Glomerular visceral epithelial cell (primary cell): ENCODE results near the gene FAM53B.
A peak's percentile ranks its signal among the peaks of the same experiment; 100 is the strongest.
"Not testable (repeated sequence)": the region's sequence is repeated elsewhere in the genome, so short reads cannot be mapped to it uniquely, and the experiment has no call there.

Experiments
- DNase-seq: peaks from one replicate; pipeline ENCODE4 v3.0.0-alpha.2; 2016; ENCODE audit errors: extremely low spot score

Gene FAM53B

DNA sequence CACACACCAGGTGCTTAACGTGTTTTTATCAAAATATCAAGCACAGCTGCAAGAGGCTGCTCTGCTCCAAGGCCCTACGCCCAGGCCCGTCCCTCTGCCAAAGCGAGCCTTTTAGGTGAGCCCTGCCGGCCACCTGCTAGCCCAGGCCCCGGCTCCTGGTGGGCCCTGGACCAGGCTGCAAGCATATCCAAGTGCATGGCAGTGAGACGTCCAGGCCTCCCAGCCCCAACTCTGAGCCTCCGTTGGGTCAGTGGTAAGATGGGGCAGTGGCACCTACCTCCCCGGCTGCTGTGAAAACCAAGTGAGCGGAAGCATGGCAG, 146.4 kb downstream of the FAM53B start:
- no peak for DNase-seq

DNA sequence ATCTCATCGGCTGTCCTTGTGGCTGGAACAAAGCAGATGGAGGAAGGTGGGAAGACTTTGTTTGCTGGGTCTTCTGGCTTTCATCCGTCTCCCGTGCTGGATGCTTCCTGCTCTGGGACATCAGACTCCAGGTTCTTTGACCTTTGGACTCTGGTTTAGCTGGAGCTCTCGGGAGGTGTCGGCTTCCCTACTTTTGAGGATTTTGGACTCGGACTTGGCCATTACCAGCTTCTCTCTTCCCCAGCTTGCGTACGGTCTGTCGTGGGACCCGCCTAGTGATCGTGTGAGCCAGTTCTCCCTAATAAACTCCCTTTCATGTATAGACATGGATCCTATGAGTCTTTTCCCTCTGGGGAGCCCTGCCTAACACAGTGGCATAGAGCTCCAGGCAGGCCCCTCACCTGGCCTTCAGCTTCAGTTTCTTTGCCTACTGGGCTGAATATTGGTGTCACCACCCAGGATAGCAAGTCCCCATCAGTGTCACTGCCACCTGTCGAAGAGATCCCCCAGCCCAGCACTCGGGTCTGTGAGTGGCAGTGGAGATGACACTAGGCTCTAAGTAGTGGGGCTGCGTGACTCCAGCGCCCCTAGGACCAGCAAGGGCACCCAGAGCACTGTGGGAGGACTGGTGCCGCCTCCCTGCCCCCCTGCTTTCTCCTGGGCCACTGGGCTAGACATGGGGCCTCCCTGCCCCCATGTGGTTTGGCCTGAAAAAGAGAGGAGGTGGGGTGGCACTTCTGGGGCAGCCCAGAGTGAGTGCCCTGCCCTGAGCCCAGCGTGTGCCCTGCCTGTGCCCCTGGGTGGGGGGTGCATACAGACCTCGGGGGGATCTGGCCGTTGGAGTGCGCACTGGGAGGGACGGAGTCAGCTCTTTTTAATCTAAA, 147.0 kb downstream of the FAM53B start:
- DNase-seq: no peak

DNA sequence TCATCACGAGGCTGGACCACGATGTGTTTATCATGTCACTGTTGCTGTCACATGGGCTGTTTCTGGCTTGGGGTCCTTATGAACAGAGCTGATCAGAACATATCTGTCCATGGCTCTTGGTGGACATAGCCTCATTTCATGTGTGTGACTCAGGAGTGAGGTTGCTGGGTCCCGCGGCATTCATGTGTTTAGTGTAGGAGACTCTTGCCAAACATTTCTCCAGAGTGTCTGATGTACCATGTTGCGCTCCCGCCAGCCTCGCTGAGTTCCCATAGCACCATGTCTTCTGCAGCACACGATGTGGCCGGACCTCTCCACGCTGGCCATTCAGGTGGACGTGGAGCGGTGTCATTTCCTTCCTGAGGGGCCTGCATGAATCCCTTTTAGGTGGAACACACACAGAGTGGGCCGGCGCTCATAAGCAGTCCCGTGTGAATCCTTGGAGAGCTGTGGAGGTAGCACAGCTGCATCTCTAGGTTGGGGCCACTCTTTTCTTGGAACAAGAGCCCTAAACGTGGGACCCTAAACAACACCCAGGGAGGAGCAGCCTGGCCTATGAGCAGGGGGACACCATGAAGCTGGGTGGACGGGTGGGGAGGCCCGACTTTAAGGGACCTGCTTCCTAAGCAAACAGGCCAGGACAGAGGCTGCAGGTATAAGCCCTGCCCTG, 147.9 kb downstream of the FAM53B start:
- no peak for DNase-seq

DNA sequence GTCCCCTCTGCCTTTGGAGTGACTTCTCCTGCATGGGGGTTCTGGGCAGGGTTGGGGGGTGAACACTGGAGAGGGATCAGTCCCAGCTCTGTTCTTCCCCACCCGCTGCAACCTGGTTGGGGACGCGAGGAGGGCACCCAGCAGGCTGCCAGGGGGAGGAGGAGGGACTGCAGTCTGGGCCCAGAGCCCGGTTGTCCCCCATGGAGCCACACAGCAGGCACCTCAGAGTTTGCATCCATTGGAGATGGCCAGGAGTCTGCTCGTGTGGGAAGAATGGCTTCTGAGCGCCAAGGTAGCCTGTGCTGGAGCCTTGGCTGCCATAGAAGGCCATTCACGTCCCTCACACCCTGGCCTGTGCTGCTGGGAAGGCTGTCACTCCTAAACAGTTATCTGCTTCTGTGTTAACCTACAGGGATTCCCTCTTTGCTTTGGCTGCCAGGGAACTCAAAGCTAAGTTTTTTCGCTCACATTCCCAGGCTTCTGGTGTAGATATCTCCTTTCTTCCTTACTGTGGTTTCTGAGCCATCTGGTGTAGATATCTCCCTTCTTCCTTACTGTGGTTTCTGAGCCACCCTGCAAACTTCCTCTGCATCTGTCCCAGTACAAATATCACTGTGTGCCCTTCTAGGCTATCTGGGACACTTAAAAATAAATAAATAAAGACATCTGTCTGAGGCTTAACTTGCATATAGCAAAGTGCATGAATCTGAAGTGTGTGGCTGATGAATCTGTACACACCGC, 148.9 kb downstream of the FAM53B start:
- no peak for DNase-seq

DNA sequence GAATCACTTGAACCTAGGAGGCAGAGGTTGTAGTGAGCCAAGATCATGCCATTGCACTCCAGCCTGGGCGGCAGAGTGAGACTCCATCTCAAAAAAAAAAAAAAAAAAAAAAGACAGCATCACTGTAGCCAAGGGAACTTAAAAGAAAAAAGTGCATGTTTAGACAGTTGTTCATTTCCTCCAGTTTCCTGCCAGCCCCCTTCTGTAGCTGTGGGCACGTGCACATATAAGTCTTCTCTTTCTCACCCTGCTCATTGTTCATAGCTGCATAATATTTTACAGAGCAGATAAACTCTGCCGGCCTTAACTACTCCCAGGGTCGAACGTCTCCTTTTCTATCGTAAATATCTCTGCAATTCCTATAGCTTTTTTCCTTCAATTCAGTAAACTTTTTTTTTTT, 149.9 kb downstream of the FAM53B start:
- DNase-seq: no peak

DNA sequence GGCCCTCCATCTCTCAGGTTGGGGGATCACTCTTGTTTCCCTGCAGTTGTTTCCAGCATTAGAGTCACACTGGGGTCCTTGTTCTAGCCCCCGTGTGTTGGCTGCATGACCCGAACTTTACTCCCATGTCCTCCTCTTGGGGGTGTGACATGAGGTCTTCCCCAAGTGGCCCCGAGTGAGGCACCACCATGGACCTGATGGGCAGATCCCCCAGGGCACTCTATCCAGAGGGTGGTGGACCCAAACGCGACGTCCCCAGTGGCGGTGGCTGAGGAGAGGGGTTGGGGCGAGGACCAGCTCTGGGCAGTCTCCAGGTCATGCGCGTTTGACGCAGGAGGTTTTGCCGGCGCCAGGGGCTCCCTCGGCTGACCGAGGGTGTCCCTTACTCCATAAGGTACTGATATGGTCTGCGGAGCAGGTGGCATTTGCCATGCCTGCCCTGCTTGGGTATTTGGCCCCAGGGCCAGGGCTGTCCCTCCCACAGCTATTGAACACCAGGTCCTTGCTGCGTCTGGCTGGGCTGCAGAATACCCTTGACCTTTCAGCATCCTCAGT, 150.7 kb downstream of the FAM53B start:
- DNase-seq: no peak

DNA sequence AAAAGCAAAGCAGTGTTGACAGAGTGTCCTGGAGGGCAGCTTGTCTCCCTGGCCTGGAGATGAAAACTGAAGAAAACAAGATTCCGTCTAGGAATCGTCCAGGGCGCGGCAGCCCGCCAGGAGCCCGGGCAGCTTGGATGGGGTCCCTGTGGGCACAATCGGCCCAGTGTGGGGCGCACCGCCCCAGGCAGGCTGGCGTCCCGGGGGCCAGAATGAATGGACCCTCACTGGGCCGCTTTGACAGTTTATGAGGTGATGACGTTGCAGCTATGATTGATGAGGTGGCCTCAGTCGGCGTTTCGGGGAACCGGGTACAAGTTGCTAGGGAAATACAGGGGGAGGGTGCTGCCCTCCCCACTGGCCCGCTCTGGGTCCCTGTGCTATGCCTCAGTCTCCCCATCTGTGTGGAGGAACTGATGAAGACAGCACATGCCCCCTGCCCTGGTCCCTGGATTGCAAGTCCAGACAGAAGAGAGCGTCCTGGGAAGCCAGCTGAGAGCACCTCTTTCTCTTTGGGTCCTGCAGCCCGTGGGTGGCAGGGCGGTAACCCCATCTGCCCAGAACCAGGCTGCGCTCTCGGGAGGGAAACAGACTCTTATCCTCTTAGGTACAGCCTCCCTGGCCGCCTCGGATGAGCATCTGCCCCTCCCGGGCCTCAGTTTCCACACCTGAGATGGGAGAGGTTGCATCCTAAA, 151.3 kb downstream of the FAM53B start:
- DNase-seq: no peak

DNA sequence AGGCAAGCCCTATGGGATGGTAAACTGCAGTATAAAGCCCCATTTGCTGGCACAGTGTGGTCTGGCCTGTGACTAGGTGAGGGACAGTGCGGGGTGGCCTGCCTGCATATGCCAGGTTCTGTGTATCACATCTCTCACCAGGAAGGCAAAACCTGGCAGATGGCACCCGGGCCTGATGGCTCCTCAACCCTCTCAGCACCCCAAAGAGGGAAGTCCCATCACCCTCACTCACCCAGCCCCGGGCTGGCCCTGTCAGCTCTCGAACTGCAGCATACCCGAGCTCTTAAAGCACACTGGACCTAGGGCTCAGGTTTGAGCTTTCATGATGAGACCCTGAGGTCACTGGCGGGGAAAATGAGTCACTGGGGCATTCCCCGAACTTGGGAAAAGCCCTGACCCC, 152.1 kb downstream of the FAM53B start:
- no peak for DNase-seq

DNA sequence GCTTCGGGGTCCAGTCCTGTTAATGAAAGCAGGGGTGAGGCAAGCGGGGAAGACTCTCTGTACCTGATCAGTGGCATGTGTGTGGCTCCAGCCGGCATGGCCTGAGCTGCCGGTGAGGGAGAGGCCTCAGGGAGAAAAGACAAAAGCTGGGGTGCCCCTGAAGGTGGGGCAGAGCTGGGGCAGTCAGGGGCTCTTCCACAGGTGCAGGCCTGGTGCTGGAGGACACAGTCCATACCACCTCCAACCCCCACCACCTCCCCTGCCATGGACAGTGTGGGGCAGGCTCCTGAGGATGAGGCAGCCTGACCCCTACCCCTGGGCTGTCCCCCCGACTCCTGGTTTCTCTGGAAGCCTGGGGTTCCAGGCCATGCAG, 153.1 kb downstream of the FAM53B start:
- no peak for DNase-seq

DNA sequence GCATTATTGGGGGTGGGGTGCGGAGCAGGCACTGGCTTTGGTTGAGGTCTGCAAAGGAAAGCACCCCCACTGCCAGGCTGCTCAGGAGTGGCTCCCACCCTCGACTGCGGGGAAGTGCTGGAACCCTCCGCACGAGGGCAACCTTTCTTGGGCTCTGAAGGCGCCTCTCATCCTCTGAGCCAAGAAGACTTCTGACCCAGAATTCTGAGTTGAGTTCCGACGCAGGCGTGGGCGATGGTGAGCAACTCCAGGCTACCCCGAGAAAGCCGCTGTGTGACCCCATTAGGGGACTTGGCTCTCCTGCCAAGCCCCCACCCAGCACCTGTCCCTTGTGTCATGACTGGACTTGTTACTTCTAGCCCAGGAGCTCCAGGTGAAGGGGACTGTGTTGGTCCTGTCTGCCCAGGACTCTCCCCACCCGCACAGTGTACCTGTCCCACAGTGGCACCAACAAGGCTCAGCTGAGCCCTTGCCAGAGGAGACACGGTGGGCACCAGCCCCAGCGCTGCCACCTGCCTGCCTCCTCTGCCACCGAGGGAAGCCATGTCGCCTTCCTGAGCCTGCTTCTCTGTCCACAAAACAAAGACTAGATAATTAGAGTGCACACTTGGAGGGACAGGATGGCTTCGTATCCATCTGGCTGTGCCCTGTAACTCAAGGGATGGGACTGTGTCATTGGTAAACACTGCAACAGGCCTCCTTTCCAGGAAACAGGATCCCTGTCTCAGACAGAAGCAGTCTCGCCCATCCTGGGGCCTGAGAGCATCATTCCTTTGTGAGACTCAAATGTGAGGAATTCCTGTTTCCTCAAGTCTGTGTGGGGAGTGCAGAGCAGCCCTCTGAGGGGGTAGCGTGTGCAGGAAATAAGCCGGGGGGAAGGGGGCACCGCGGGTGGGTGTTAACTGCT, 153.7 kb downstream of the FAM53B start:
- DNase-seq: no peak

DNA sequence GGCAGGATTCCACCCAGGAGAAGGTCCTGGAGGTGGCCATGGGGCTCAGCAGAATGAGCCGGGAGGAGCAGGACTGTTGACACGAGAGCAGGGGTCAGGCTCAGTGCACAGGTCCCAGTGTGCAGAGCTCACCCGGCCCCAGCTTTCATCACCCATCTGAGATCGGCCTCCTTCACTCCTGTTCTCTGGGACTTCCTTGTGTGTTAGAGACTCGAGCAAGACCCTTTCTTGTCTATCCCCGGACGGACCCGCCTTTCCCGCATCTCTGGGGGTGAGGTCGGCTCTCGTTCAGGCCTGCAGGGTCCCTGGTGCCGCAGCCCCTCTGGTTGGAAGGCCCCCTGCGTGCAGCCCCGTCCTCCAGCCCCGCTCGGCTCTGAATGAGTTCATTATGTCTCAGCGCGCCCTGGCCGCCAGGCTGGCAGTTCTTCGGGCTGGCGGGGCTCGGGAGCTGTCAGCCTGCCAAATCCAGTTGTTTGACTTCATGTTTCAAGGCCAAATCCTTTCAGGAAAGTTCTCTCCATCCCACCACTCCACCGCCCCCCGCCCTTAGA, 154.6 kb downstream of the FAM53B start:
- no peak for DNase-seq

DNA sequence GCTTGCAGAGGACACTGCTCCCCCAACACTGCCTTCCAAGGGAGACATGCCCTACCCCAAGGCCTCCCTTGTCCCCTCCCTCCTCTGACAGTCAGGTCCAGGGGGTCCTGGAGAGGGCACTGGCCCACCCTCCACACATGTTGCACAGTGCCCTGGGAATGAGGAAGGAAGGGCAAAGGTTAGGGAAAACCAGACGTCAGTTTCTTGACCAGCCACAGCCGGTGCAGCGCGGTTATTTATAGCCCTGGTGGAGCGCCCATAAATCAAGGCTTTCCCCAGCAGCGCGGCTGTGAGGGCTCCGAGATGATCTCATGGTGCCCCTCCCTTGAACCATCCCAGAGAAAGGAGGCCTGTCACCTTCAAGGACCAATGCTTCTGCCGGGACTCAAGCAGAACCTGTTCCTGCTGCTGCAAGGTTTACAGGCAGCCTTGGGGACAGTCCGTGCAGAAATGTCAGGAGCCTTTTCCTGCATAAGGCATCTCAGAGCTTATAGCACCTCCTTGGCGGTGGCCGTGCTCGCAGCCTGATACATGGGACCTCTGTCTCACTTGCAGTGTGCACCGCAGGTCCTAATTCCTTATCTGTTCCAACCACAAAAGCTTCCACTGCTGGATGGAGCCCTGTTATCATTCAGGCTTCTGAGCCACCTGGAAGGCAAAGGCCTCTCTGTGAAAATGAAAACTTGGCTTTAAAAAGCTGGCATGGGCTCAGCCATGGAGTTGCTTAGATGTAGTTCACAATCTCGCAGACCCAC, 155.3 kb downstream of the FAM53B start:
- peak; percentile 55 for DNase-seq

DNA sequence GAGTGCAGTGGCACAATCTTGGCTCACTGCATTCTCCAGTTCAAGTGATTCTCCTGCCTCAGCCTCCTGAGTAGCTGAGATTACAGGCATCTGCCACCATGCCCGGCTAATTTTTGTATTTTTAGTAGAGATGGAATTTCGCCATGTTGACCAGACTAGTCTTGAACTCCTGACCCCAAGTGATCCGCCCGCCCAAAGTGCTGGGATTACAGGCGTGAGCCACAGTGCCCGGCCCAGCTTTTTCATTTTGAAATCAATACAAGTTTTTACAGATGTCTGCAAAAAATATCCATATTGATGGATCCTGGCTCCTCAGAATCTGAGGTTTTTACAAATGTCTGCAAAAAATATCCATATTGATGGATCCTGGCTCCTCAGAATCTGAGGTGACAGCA, 155.8 kb downstream of the FAM53B start:
- DNase-seq: not testable (repeated sequence)

DNA sequence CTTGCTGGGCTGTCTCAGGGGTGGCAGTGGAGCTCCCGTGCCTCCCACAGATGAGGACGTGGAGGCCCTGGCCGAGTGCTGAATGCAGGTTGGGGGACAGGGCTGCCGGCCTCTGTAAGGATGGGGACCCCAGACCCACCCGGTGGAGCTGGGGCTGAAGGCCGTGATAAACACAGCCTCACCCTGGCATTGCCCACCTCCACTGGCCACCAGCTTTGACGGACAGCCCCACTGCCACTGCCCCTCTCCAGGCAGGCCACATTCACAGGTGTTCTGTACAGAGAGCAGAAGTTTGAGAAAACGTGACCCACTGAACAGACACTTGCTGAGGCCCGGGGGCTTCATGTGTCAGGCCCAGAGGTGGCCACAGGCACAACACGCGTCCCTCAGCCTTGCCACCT, 156.4 kb downstream of the FAM53B start:
- DNase-seq: no peak

DNA sequence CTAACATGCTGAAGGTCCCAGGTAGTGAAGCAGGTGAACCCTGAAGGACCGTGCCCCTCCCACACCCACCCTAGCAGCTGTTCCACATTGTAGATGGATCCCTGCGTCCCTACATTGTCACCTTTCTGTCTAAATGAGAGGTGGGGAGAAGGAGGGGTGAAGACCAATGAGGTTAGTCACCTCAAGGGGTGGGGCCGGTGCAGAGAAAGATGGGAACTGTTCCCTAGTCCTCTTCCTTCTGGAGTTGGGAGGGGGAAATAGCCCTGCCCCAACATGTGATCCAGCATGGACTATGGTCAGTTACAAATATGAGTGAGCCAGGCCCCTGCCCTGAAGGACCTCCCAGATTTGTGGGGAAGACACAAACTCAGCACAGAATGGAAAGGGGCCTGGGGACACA, 158.0 kb downstream of the FAM53B start:
- no peak for DNase-seq

DNA sequence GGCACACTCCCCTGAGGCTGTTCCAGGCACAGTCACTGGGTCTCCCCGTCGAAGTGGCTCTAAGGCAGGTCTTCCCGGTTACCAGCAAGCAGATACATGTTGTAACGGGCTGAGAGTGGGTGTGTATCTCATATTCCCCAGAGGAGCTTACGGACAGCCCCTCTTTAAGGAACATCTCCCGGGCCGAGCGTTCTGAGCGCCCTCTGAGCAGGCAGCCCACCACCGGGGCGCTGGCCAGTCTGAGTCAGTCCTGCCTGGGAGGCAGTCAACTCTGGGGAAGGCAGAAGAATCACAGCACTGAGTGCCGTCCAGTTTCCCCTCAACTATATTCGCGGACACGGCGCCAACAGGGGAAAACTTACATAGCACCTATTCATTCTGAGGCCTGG, 165.2 kb downstream of the FAM53B start:
- no peak for DNase-seq

DNA sequence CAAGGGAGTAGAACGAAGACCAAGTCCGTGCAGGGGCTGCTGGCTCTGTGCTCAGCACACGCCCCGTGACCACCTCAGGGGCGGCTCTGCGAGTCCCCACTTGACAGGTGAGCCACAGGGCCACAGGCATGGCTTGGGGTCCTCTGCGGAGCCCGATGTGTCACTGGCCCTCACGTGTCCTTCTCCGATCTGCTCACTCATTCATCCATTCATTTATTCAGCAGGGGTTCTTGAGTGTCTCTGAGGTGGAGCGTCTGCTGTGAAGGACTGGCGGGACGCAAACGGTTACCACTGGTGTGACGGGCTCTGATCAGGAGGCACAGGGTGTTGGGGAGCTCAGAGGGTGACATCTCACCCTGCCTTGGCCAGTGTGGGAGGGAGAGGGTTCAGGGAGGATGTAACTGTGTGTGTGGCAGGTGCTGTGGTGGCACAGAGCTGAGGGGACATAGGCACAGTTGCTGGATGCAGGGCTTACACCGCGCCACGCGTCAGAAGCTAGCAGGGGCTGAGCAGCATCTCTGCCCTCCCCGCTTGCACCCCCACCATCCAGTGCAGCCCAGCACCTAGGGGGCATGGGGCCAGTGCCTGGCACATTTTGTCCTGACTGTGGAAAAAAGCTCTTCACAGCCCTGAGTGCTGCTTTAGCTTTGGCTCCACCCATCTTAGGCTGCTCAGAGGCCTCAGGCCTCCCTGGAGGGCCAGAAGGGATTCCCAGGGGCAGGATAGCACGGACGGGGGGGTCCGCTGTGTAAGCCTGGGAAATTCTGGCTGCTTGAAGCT, 165.8 kb downstream of the FAM53B start:
- DNase-seq: no peak

DNA sequence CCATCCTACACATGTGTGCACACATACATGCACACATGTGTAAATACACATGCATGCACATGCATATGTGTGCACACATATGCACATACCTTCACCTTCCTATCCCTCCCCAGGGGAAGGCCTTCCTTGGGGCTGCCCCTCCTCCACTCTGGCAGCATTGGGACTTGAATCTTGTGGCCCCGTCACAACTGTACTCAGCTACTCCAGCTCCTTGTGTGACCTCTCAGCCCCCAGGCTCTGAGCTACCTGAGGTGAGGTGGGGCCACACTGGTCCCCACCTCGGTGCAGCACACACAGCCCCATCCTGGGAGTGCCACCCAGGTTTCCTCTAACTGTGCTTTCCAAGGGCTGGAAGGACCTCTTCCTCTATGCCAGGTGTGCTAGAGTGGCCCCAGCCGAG, 166.5 kb downstream of the FAM53B start:
- no peak for DNase-seq
